ENCODE measurements around the gene FBXW10.
"Not testable (repeated sequence)": the region's sequence is repeated elsewhere in the genome, so short reads cannot be mapped to it uniquely, and the experiment has no call there.

FBXW10 gene

DNA sequence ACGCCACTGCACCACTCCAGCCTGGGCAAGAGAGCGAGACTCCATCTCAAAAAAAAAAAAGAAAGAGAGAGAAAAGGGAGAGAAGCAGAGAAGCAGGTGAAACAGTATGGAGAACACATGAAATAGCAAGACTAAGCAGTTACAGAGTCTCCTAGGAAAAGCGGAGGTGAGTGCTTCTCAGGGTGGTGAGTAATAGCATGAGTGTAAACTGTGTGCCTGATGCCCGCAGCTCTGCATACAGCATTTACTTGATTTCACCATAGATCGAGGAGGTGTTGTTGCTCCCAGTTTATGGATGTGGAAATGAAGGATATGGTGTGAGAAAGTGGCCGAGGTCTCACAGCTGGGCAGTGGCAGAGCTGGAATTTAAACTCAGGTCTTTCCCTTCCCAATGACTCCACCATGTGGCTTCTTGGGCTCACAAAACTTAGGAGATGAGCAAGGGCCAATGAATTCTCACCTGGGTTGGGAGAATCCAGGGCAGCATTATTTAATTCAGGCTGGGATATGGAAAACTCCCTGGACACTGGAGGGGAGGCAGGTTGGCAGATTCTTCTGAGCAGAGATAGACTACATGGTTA is 10.1 kb downstream of the FBXW10 start:
- not testable (repeated sequence) for DNase-seq (ENCODE audit: low read depth)

GRCh38 chr17:18755969-18756368 is 12.1 kb downstream of the FBXW10 start:
- not testable (repeated sequence) for DNase-seq (ENCODE audit: low read depth)

GRCh38 chr17:18757368-18758044 is 13.7 kb downstream of the FBXW10 start:
- not testable (repeated sequence) for DNase-seq (ENCODE audit: low read depth)

- DNase-seq (ENCODE audit: low read depth): not testable (repeated sequence)
Observed at GRCh38 chr17:18758344-18758743, 14.5 kb downstream of the FBXW10 start.

DNA sequence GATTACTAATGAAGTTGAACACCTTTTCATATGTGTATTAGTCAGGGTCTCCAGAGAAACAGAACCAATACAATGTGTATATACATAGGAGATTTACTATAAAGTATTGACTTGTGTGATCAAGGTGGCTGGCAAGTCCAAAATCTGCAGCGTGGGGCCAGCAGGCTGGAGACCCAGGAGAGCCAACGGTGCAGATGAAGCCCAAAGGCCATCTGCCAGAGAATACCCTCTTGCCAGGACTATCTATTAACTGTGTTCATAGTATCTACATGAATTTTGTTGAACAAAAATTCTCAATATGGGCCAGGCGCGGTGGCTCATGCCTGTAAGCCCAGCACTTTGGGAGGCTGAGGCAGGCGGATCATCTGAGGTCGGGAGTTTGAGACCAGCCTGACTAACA is 16.4 kb downstream of the FBXW10 start:
- DNase-seq (ENCODE audit: low read depth): not testable (repeated sequence)

- not testable (repeated sequence) for DNase-seq (ENCODE audit: low read depth)
Observed at GRCh38 chr17:18770572-18770971, 26.7 kb downstream of the FBXW10 start.

- DNase-seq (ENCODE audit: low read depth): not testable (repeated sequence)
Observed at GRCh38 chr17:18771066-18771465, 27.2 kb downstream of the FBXW10 start.

DNA sequence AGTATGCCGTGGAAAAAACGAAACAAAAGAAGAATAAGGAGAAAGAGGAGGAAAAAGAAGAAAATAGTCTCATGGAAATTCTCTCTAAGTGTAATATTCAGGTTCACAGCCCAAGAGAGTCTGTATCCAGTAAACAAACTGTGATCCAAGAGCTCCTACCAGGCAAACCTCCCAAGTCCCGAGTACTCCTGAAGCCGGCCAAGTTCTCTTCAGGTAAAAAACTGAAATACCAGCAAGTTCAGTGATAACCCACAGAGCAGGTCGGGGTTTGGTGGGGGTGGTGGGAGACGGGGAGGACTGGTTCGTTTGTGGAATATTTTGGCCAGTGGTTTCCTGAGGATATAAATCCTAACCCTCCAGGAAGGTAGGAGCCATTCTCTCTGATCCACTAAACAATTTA is 28.6 kb downstream of the FBXW10 start:
- DNase-seq (ENCODE audit: low read depth): no peak

DNA sequence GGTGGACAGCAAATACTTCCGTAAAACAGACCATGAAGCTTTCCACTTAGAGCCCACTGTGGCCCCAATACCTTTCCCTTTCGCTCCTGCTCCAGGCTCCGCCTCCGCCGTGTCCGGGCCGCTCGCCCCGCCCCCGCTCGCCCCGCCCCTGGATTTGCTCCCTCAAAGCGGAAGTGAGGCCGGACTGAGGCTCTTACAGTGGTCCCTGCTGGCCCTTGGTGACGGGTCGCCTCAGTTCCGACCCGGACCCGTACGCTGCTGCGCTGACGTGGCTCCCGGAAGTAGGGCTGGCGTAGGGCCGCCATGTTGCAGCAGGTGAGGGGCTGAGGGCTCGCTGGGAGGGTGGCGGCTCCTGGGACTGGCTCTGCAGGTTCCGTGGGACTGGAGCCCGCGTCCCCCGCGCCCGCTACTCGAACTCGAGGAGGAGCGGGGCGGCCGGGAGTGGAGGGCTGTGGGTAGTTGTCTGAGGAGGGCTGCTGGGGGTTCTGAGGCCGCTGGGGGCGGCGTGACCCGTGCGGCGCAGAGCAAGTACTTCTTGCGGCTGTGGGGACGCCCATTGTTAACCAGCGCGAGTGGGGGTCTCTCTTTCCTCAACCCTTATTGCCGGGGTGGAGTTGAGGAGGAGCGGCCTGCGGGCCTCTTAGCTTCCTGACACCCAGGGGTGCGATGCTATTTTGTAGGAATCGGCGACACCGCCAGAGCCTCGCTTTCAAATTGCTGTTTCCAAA is 37.3 kb downstream of the FBXW10 start, which contains the start of gene TVP23B:
Gene TVP23B, plus strand, starts transcription at position 193 of the 728 bp plus-strand sequence. Its CDS starts 111 bp downstream, at position 304.
- DNase-seq (ENCODE audit: low read depth): peak; percentile 88

DNA sequence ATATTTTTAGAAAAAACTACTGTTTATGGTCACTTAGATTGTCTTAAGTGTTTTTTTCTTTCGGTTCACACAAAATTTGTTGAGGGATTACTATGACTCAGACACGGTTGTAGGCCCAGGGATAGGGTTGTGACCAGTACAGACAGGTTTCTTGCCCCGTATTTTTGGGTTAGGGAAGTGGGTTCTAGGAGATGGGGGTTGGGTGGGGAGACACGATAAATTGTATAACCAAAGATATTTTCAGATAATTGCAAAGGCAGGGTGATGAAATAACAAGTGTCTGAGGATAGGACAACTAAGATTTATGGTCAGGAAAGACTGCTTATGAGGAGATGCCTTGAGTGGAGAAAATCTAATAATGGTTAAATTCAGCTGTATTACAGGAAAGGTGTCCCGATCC is 38.0 kb downstream of the FBXW10 start:
- DNase-seq (ENCODE audit: low read depth): not testable (repeated sequence)

DNA sequence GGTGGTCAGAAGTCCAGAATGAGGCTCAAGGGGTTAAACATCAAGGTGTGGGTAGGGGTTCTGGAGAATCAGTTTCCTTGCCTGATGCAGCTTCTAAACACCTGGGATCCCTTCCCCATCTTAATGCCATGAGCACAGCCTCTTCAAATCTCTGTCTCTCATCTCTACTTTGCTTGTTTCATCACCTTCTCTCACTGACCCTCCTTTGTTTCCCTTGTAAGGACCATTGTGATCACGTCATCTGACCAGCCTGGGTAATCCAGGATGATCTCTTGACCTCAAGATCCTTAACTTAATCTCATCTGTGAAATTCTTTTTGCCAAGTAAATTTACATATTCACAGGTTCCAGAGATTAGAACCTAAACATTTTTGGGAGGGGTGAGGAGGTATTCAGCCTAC is 42.1 kb downstream of the FBXW10 start:
- DNase-seq (ENCODE audit: low read depth): not testable (repeated sequence)

- not testable (repeated sequence) for DNase-seq (ENCODE audit: low read depth)
Observed at GRCh38 chr17:18786890-18787289, 43.0 kb downstream of the FBXW10 start.

GRCh38 chr17:18791402-18791801 is 47.5 kb downstream of the FBXW10 start:
- not testable (repeated sequence) for DNase-seq (ENCODE audit: low read depth)

DNA sequence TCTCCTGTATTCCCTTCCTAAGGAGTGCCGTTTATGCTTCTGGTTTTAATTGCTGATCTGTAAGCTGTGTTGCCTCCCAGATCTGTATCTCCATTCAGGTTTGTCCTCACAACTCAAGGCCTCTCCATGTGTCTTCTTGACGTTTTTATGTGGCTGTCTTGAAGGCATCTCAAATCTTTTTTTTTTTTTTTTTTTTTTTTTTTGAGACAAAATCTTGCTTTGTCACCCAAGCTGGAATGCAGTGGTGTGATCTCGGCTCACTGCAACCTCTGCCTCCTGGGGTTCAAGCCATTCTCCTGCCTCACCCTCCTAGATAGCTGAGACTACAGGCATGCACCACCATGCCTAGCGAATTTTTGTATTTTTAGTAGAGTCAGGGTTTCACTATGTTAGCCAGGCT is 51.0 kb downstream of the FBXW10 start:
- DNase-seq (ENCODE audit: low read depth): not testable (repeated sequence)

DNA sequence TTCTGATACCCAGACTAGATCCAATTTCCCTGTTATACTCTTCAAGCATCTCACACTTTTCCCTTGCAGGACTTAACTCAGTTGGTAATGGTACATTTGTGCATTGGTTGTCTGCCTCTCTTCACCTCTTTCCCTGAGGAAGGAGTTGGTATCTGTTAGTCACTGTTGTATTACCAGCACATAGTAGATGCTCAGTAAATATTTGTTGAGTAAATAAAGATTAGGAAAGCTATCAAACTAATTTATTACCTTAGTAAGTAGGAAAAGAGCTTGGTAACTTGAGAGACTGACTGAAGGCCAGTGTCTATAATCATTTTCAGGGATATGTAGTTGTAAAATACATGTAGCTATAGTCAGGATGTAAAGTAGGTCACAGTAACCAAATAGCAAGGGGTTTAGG is 53.0 kb downstream of the FBXW10 start:
- DNase-seq (ENCODE audit: low read depth): not testable (repeated sequence)

DNA sequence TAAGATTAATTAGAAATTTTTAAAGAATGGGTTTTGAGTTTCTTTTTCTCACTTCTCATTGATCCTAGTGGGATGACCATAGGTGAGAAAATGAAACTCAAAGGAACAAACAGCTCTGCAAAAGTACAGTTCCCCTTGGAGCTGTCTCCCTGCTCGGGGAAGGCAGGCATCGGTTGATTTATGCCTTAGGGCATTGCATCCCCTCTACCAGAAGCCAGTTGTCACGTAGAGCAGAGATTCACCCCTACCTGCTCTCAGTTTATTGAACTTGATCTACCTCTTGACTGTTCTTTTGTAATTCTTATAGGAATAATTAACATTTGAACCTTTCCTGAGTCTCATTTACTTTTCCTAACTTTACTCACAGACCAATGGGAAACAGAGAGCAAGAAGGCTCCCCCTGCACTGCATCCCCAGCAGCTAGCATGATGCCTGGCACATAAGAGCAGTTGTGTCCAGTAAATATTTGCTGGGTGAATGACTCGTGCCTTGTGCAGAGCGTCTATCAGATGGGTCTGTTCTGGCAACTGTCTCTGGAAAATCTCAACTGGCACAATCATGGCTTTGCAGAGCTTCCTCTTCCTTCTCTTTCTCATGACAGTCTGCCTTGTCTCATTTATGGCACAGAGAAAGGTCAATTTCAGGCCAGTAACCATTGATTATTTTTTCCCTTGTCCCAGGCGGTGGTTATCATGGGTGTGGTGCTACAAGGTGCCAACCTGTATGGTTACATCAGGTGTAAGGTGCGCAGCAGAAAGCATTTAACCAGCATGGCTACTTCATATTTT is 59.8 kb downstream of the FBXW10 start:
- DNase-seq (ENCODE audit: low read depth): not testable (repeated sequence)

DNA sequence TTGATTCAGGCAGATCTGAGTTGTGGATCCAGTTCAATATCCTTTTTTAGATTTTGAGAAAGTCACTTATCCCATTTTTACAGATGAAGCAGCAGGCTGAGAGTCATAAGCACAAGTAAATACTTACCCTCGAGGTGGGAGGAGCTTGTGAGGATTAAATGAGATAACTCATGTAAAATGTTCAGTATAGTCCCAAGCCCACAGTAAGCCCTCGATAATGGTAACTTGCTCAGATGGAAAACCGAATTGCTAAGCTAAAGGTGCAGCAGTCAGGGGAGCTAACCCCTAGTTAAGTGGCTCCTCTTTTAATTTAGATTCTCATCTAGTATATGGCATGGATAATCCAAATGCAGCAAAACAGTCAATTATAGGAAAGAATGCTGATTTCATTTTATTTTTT is 72.1 kb downstream of the FBXW10 start:
- not testable (repeated sequence) for DNase-seq (ENCODE audit: low read depth)

DNA sequence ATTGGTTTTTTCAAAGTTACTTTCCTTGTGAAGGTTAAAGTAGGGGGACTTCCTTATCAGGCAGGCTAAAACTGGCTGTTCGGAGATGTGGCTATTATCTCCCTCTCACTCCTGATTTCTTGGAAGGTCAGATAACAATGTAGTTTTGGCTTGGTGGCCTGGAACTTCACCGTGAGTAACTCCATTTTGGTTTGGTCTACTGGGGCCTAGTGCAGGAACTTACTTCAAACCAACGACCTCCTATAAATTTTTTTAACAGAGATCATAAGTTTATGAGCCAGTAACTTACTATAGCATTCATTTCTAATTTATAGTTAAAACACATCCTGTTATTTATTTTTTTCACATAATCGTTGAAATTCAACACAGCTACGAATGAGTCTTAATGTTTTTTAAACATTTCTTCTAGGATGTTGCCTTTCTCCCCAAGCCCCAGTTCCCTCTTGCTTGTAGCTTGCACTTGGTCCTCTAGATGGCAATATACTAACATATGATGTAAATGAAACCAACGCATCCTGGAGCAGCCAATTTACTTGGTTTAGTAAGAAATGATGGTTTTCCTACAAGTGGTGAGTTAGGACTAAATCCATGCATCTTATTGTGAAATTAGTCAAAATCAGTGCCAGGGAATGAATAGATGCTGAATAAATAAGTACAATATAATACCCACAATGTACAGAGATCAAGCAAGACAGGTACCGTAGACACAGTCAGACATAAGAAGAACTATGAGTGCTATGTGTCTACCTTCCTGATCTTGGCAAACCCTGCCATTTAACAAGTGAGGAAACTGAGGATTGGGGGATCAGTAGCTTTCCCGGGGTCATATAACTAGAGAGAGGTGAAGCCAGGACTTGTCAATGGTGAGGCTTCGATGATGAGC is 72.9 kb downstream of the FBXW10 start:
- peak; percentile 2 for DNase-seq (ENCODE audit: low read depth)

GRCh38 chr17:18821430-18821829 is 77.6 kb downstream of the FBXW10 start:
- not testable (repeated sequence) for DNase-seq (ENCODE audit: low read depth)

DNA sequence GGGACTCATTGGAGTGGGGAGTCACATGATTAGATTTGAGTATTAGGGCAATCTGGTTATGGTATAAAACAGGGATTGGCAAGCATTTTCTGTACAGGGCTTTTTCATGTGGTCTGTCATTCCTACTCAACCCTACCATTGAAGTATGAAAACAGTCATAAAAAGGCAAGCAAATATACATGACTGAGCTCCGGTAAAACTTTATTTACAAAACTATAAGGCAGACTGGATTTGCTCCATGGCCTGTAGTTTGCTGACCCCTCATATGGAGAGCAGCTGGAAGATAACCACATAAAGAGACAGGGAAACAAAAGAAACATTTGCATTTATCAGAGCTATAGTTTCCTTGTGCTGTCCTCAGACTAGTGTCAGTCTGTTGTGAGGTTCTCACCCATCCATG is 83.8 kb downstream of the FBXW10 start:
- DNase-seq (ENCODE audit: low read depth): not testable (repeated sequence)

Measured in T-helper 22 cell (primary cell).